Measurements from ENCODE around the gene REPIN1.

- TF ChIP-seq CTCF (IDR thresholded peaks at IDR 0.05), result no peak
- TF ChIP-seq POLR2A (IDR thresholded peaks at IDR 0.05), result no peak
- TF ChIP-seq POLR2AphosphoS5 (IDR thresholded peaks at IDR 0.05), result no peak
- TF ChIP-seq EP300 (IDR thresholded peaks at IDR 0.05), result no peak
Measured at GRCh38 chr7:150410131-150410530, 41.5 kb downstream of the REPIN1 start.

All from sigmoid colon (tissue), 4 donors.